HTR-8/SVneo (cell line): ENCODE results near the gene RAB33A.

Experiments used
- DNase-seq: peaks from one replicate; pipeline ENCODE4 v3.0.0; 2011; ENCODE audit warnings: low spot score, mixed read lengths; ENCODE audit not compliant: insufficient read length
- FAIRE-seq: peaks from 2 replicates; lab custom pipeline; 2011; peaks lifted over from hg19 to GRCh38; lab: Jason Lieb, UNC

RAB33A gene

GRCh38 chrX:130171446-130172126 lies at the start of gene RAB33A:
TSS of gene RAB33A (plus strand) at chrX:130171962. CDS start at chrX:130172063, 101 bp downstream.
- FAIRE-seq, result no peak
- no peak for DNase-seq

GRCh38 chrX:130124577-130124976 lies 47.2 kb upstream of the RAB33A start:
- FAIRE-seq, result no peak
- no peak for DNase-seq

- no peak for FAIRE-seq
- no peak for DNase-seq
Observed at GRCh38 chrX:130125091-130125874, 46.5 kb upstream of the RAB33A start.

- DNase-seq, result no peak
- no peak for FAIRE-seq
Observed at GRCh38 chrX:130130990-130131389, 40.8 kb upstream of the RAB33A start.

GRCh38 chrX:130136496-130136895 lies 35.3 kb upstream of the RAB33A start:
- no peak for DNase-seq
- no peak for FAIRE-seq

GRCh38 chrX:130136961-130137360 lies 34.8 kb upstream of the RAB33A start:
- FAIRE-seq, result no peak
- no peak for DNase-seq

- DNase-seq, result no peak
- FAIRE-seq, result no peak
Observed at GRCh38 chrX:130139474-130140201, 32.1 kb upstream of the RAB33A start.

- no peak for FAIRE-seq
- DNase-seq, result no peak
Observed at GRCh38 chrX:130144509-130144908, 27.3 kb upstream of the RAB33A start.

GRCh38 chrX:130145123-130145522 lies 26.6 kb upstream of the RAB33A start:
- FAIRE-seq (no peak), DNase-seq (no peak)

GRCh38 chrX:130147631-130148030 lies 24.1 kb upstream of the RAB33A start:
- FAIRE-seq, result no peak
- DNase-seq, result no peak

- no peak for DNase-seq
- no peak for FAIRE-seq
Observed at GRCh38 chrX:130155564-130155963, 16.2 kb upstream of the RAB33A start.

GRCh38 chrX:130158311-130158710 lies 13.5 kb upstream of the RAB33A start:
- DNase-seq (no peak), FAIRE-seq (no peak)

- DNase-seq, result no peak
- no peak for FAIRE-seq
Observed at GRCh38 chrX:130159776-130160175, 12.0 kb upstream of the RAB33A start.

- DNase-seq (no peak), FAIRE-seq (no peak)
Observed at GRCh38 chrX:130162094-130162735, 9.5 kb upstream of the RAB33A start.

- no peak for FAIRE-seq
- no peak for DNase-seq
Observed at GRCh38 chrX:130163398-130163797, 8.4 kb upstream of the RAB33A start.

- no peak for DNase-seq
- FAIRE-seq, result no peak
Observed at GRCh38 chrX:130165181-130165702, 6.5 kb upstream of the RAB33A start.

- DNase-seq (peak; percentile 67), FAIRE-seq (no peak)
Observed at GRCh38 chrX:130165703-130166502, 5.9 kb upstream of the RAB33A start, which contains the start of gene AIFM1. TSS of gene AIFM1 (minus strand) at chrX:130165841. CDS start at chrX:130165656, 185 bp downstream.

GRCh38 chrX:130166503-130166777 lies 5.3 kb upstream of the RAB33A start:
- no peak for DNase-seq
- FAIRE-seq, result no peak

GRCh38 chrX:130167040-130167439 lies 4.7 kb upstream of the RAB33A start:
- DNase-seq, result no peak
- FAIRE-seq, result no peak
